ENCODE data around the gene CARD11.

DNA sequence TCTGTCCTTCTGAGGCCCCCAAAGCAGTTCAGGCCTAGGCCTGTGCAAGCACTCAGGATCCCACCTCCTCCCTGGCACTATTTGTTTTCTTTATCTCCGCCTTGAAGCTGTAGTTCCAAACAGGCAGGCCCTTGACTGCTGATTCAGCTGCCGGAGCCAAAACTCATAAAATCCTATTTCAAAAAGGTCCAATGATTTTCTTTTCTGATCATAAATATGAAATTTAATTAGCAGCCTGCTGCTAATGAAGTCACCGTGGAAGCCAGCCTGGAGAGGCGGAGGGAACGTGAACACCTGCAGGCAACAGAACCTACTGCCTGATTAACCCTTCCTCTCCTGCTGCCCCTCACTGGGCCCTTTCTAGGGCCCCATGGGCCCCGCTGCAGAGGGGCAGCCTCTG is 60.1 kb downstream of the CARD11 start:
- no peak for TF ChIP-seq CTCF (conservative IDR thresholded peaks at IDR 0.05 in 1 of 2, IDR thresholded peaks at IDR 0.05 in 1 of 2; ENCODE audit: extremely low read depth in 1 of 2, insufficient read depth in 1 of 2, low read depth in 1 of 2, low read length in 2 of 2)
- TF ChIP-seq EZH2 (IDR thresholded peaks at IDR 0.05; ENCODE audit: borderline replicate concordance, low read length): no peak
